HG03565 (cell line): ENCODE results near the gene NXPH3.

ENCODE experiments used
- ATAC-seq: cut with Tn5 transposase; IDR thresholded peaks from one replicate; pipeline ENCODE4 v1.9.1; 2021; ENCODE audit warnings: mild to moderate bottlenecking, moderate library complexity; ENCODE audit not compliant: unreplicated experiment

The NXPH3 gene

DNA sequence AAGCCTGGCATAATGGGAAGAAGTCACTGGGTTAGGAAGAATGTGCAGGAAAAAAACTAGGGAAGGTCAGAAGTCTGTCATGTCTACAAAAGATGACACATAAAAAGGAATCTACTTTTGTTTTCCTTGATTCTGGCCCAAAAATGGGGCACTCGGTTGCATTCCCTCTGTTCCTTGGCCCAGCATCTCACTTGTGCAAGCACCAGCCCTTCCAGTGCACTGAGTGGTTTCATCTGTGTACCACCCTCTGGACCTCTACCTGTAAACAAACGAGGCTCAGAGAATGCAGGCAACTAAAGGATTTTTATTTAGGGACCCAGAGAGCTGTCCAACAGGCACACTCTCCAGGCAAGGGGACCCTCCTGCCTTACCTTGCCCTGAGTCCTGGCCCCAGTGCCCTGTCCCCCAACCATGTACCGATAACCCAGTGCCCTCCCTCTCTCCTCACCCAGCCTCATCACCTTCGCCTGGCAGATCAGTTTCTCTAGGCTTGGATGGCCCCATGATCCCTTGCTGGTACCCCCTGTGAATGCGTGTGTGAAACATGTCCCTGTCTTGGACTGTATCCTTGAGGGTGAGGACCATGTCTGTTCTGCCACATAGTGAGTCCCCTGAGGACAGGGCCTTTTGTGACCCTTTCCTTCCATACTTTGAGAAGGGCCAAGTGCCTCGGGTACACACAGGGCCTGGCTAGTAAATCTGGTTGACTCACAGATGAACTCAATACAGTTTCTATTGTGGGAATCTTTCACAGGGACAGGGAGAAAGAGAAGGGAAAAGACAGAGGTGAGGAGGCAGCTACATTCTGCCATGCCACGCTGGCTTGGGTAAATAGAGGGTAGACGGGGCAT is 13.3 kb downstream of the NXPH3 start:
- ATAC-seq: no peak

DNA sequence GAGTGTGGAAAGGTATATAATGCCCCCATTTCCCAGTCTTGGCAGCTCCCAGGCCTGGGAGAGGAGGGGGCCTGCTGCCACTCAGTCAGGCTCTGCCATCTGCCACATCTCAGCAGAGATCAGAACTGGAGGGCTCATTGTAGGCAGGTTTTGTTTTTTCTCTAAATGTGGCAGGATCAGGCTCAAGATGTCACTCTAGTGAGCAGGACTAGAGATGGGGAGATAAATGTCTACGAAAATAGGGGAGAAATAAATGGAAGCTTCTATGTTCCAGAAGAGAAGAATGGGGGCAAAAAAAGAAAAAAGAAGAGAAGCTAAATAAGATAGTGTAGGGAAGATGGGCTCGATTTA is 13.9 kb downstream of the NXPH3 start:
- ATAC-seq: no peak

DNA sequence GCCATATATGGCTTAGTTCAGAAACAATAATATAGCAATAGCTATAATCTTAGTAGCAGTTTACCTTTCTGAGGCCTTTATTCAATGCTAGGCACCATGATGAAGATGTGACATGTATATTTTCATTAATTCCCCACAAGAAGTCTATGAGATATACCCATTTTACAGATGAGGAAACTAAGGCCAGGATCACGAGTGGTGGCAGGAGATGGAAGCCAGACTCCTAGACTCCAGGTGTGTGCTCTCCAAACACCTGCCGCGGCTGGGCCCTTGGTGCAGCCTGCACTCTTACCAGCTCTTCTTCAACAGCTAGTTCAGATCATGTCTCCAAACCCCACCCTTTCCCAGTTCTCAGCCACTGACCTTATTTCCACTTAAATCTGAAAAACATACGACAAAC is 15.2 kb downstream of the NXPH3 start:
- ATAC-seq: no peak

DNA sequence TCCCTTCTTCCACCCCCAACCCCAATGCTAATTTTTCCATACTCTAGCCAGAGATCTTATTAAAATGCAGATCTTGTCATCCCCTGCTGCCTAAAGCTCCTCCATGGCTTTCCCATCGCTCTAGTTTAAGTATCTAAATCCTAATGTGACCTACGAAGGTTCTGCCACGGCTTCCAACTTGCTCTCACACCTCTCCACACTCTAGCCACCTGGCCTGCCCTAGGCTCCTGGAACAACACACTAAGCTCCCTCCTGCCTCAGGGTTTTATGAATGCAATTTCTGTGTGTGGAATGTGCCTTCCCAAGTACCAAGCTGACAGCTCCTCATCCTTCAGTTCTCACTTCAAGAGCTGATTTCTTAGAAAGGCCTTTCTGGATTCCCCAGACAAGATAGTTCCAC is 16.6 kb downstream of the NXPH3 start:
- ATAC-seq: no peak

DNA sequence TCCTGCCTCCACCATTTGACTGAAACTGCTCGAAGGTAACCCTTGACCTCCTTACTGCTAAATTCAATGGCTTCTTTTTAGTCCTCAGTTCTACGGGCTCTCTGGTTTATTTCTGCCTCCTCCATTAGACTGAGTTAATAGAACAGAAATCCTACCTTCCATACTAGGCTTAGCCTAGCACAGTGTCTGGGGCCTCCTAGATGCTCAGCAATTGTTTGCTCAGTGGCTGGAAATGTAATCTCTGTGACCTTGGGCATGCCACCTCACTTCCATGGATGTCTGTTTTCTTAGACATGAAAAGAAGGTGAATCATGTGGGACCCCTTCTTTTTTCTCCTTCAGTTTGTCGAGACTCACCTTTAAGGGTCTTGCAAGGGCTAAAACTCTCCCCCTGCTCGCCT is 19.7 kb downstream of the NXPH3 start:
- no peak for ATAC-seq

DNA sequence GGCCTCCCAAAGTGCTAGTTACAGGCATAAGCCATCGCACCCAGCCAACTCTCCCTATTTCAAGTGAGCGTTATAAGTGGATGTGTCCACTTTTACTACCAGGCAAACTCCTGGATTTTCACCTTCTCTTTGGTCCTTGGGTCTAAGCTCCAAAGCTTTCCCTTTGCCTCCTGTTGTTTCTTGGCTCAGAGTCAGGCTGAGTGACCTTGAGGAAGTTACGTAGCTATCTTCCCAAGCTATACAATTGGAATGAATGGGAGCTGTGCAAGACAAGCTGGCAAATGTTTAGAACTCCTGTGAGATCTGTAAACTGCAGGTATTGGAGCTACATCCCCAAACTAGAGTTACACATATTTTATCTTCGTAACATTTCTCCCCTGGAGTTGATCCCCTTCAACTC is 20.3 kb downstream of the NXPH3 start:
- ATAC-seq: no peak

DNA sequence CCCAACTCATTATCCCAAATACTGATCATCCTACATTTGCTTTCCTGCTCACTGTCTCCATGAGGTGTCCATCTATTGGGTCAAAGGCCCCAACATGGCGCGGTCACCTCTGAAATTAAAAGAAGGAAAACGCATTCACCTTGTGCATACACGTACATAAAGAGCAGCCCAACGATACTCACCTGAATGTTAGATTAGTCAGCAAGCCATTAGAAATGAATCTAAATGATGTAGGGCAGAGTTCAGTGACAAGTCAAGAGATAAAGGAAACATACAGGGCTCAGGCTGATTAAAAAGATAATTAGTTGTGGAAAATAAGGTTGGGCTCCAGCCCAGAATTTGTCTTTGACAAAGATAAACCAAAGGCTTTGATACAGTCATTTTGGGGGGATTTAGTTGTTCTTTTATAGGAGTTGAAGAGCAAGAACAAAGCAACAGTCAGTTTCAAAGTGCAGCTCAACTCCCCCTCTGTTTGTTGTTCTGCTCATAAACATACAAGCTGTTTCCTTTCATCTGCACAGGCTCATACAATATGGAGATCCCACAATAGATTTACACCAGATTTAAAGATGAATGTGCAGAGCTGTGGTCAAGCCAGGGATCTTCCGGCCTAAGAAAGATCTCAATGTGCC is 21.1 kb downstream of the NXPH3 start:
- ATAC-seq: no peak

DNA sequence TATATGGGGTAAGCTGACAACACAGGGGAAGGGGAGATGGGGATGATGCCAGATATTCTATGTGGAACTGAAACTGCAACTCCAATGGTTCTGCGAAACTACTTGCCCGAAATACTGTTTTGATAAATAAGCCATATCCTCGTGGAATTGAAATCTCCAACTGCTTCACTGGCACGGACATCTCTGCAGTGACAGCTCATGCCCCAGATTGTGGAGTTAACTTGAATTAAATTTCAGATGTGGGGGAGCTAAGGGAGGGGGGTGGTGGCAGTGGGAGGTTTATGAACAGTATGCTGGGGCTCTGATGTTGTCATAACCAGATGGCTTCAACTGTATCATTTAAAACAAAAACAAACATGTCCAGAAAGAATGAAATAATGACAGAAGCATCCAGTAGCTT is 21.8 kb downstream of the NXPH3 start:
- ATAC-seq: no peak

DNA sequence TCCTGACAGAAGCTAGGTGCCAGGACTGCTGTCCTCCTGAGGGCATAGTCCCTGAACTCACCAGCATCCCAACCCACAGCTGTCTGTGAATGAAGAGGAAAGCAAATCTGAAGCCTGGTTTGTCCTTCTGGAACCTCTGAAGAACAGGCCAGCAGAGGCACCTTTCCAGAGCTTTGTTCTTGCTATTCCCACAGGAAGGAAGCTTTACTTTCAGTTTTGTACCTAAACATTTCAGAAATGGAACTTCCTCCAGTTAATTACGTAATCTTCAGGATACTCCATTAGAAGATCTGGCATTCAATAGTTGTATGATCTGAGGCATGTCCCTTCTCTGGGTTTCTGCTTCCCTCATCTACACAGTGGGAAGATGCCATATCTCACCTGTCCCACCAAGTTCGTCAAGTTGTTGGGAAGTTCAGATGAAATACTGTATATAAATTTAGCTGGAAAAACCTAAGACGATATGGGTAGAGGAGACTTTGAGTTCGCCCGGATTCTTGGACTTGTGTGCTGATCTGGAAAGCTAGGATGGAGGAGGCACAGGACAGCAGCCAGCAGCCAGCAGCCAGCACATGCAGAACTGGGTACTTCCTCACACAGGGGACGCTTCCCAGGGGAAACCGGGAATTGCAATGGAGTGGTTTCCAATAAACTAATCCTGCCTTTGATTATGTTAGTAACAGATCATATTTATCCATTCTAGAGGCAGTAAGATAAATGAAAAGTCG is 22.4 kb downstream of the NXPH3 start:
- no peak for ATAC-seq

DNA sequence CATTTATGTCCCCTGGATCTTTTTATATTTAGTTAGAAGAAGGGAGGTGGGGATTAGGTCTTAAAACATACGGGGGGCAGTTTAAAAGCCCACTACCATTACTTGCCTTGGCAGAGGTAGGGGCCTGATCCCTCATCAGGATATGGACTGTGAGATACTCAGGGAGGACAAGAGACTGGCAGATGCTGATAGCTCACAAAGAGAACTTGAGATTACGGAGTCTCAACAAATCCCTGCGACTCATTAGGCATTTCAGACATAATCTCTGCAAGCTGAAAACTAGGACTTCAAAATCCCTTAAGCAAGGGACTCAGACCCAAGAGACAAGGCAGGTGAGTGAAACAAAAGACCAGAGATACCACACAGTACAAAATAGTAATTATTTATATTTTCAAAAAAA is 23.2 kb downstream of the NXPH3 start:
- no peak for ATAC-seq

DNA sequence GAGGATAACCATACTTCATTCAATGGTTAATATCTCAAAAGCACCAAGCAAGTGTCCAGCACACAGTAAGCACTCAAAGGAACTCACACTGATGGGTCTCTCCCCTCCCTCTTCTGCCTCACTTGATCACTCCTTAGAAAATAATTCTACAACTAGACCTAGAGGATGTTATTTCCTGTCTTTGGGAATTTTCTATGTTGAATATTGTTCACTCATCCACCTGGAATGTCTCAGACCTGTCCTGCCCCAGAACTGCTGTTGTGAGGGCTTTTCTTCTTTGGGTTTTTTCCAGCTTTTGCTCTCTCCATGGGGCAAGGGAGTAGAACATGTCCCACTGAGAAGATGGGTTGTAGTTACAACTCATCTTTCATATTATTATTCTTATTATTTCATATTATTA is 25.3 kb downstream of the NXPH3 start:
- ATAC-seq: no peak

DNA sequence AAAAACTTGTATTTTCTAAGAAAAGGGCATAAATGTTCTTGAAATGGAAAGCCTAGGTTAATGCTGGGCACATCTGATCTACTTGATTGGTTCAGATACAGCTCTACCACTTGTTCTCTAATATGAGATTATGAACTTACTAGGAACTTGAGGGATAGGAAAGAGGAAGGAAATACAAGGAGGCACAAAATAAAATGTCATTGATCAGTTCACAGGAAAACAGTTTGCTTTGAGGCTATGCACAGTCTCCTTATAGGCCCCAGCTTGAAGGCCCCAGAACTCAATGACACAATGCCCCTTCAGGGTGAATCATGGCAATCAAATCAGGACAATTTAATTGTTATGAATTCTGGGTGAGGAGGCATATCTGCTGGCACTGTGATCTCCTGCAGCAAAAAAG is 27.1 kb downstream of the NXPH3 start:
- no peak for ATAC-seq

DNA sequence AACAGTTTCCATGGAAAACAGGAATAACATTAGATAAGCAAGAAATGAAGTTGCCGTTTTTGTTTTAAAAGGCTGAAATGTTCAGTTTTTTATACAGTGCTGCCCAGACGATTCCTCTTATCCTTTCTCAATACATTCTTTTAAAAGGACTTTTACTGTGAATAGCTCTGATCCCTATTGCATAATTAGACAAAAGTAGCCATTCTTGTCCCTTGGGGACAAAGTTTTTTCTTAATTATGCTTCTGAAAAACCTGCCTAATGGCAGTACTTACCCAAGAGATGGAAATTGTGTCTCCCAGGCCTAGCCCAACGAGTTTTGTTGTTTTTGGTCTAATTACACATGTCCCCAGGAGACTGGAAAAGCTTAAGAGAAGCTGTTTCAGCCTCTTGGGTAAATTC is 27.6 kb downstream of the NXPH3 start:
- ATAC-seq: no peak

DNA sequence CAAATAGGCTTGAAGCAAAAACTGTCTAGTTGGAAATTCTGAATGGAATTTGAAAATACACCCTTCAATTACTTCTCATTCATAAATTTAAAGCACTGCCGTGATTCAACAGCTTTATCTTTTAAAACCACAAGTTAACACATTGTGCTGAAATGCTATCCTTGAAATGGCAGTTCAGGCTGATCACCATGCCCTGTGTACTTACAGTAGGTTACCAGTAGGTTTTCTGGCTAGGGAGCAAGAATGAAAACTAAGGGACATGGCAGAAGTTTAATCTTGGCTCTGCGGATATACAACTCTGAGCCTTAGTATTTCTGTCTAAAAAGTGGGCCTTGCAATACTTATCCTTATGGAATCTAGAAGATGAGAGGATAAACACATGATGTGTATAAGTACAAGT is 28.0 kb downstream of the NXPH3 start:
- no peak for ATAC-seq

DNA sequence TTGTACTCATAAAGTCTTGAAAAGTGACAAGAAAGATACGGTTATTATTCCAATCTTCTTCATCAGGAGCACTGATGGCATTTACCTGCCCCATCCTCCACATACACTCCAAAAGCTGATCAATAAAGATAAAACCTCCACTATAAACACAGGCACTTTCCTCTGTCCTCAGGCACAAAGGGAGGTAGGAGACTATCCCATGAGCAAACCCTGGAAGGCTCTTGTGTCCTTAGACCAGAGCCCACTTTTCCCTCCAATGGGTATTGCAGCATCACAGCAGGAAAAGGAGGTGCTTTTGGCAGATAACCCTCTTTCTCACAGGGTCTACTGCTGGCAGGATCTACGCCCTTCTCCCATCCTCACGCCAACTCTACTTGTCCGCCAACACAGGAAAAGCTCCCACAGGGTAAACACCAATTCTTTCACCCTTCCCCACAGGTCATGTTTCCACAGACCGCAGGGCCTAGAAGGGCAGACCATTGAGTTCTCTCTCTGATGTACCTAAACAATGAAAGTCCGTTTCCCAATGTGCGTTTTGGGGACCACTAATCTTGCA is 28.7 kb downstream of the NXPH3 start:
- ATAC-seq: no peak

DNA sequence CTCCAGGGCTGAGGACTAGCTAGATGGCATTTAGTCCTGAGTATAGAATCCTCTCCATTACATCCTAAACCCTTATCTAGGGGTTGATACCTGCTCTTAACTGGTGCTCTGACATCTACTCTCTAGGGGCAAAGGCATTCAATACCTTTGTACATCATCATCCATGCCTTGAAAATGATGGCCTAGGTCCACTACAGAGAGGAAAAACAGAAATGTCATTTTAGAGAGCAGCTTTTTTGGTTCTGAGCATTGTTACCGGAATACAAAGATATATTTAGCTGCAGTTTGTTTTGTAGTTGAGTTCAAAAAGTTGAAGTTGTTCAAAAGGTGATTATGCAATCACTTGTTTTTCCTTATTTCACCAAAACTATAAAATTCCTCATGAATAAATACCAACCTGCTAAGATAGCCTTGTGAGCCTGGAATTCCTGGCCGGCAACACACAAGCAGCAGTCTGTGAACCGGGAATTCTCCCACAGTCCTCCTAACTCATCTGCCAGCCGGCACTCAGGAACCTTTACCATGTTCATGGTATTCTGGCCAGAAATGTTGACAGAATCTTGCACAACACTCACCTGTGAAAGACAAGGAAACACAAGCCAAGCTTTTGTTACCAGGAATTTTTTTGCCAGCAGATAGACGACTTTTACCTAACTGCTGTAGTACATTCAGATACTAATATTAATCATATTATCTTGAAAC is 35.4 kb downstream of the NXPH3 start:
- ATAC-seq: no peak

DNA sequence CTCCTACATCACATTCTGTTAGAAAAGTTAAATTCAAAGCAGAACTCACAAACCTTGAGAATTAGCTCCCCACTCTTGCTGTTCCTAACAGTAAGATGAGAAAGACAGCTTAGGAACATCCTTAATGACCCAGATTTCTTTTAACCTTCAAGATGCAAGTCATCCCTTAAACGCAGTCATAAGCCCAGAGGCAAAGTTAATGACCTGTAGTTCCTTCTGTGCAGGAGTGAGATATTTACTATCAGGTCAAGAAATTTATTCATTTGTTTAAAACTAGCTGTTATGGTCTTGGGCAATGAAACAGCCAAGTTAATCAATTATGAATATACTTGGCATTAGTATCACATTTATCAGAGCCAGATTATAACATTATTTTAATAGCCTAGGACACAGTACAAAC is 37.1 kb downstream of the NXPH3 start:
- ATAC-seq: no peak

DNA sequence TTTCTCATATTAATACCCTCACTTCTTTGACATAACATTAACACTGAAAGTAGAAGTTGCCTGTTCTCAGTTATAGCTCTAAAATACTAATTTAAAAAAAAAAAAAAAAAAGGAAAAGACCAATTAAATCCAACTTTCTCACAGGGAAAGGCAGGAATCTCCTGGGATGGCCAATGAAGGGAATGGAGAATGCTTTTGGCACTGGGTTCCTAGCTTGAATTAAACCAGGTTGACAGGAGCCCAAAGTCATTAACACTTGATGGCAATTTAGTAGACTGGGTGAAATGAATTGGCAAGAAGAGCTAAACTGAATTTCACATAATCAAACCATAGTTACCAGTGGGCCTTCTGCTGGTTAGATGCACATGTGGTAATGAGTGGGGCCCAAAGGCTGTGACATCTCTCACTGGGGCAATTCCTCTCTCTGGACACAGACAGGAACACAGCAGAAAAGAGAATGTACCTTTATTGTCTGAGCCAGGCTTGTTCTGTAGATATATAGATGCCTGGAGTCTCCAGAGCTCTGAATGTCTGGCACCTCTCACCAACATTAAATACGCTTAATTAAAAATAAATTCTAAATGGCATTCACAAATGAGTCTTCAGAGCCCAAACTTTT is 37.6 kb downstream of the NXPH3 start:
- no peak for ATAC-seq

DNA sequence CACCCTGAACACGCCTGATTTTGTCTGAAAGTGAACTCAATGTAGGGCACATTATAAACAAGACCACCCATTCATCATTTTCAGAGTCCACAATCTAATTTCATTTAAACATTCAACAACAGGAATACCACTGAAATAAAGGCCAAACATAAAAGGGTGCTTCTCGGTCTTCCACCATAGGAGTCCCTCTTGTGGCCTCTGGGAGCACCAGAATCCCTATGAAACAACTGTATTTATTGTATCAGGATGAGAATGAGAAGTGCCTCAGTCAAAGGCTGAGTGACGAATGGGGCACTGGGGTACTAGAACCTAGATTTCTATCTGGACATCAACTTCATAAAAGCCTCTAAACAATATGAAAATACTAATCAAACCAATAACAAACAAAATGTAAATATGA is 40.4 kb downstream of the NXPH3 start:
- ATAC-seq: no peak

DNA sequence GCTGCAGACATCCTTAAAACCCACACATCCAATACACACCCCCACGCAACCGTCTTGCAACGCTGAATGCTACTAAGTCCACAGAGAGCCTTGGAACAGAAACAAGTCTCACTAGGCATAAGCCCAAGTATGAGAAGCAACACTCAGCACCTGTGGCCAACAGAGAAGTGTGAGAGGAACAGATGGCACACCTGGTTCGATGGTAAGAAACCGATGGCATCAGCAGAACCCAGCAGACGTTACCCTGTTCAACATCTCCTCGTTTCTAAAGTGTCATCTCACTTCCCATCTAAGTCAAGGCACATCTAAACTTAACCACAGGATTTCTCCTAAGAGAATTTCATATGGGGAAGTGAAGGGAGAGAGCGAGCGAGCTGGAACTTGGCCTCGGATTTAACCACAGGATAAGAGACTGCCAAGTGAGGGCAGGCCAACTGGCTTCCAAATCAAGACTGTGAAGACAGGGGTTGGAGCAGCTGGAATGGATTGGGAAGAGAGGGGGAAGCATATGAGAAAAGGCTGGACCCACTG is 41.0 kb downstream of the NXPH3 start:
- ATAC-seq: no peak
